Ishikawa (cell line): Measurements from ENCODE around the gene CLBA1.

Experiments used
- CEBPB ChIP-seq: IDR thresholded peaks from 2 replicates; pipeline ENCODE4 v1.6.1; 2012
- CREB1 ChIP-seq: IDR thresholded peaks from 2 replicates; pipeline ENCODE4 v1.6.1; 2012; ENCODE audit warnings: low read depth
- EGR1 ChIP-seq: IDR thresholded peaks from 2 replicates; pipeline ENCODE4 v1.6.1; 2012
- EP300 ChIP-seq: IDR thresholded peaks from 2 replicates; pipeline ENCODE4 v1.6.1; 2012; ENCODE audit warnings: borderline replicate concordance
- FOXM1 ChIP-seq: IDR thresholded peaks from 2 replicates; pipeline ENCODE4 v1.6.1; 2012; ENCODE audit warnings: low read depth, borderline replicate concordance
- MAX ChIP-seq: IDR thresholded peaks from 2 replicates; pipeline ENCODE4 v1.6.1; 2012
- NFIC ChIP-seq: IDR thresholded peaks from 2 replicates; pipeline ENCODE4 v1.6.1; 2012
- REST ChIP-seq: IDR thresholded peaks from 2 replicates; pipeline ENCODE4 v1.6.1; 2012; ENCODE audit warnings: low read depth, mild to moderate bottlenecking
- TAF1 ChIP-seq: IDR thresholded peaks from 2 replicates; pipeline ENCODE4 v1.6.1; 2012; ENCODE audit warnings: low read depth, mild to moderate bottlenecking
- YY1 ChIP-seq: IDR thresholded peaks from 2 replicates; pipeline ENCODE4 v1.6.1; 2012; ENCODE audit warnings: low read depth

GRCh38 chr14:105023144-105023543 is 37.6 kb downstream of the CLBA1 start:
- TF ChIP-seq YY1 (no peak), FOXM1 (no peak), MAX (no peak), NFIC (no peak), EP300 (no peak), TAF1 (no peak), REST (no peak), EGR1 (no peak), CEBPB (no peak), CREB1 (no peak)
